Measurements from ENCODE around the gene TMEM127.

DNA sequence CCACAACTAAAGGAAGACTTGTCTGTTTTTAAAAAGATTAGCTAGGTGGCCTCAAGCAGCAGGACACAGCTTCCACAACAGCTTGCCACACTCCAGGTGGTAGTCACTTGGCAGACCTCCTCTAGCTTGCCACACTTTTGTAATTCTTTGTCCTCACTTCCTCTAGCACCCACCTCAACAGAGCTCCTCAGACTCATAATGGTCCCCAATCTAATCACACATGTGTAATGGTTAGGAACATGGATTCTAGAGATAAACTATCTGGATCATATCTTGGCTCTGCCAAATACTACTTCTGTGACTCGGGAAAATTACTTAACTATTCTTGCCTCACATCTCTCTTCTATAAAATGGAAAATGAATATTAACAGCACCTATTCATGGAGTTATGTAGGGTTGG, 36.1 kb upstream of the TMEM127 start:
- TF ChIP-seq FOXM1 (IDR thresholded peaks at IDR 0.05; ENCODE audit: borderline replicate concordance) (no peak), BHLHE40 (IDR thresholded peaks at IDR 0.05; ENCODE audit: borderline replicate concordance) (no peak), SUZ12 (IDR thresholded peaks at IDR 0.05) (no peak), SP1 (IDR thresholded peaks at IDR 0.05) (no peak), TARDBP (IDR thresholded peaks at IDR 0.05) (no peak), FOXK2 (IDR thresholded peaks at IDR 0.05) (no peak), HDGF (IDR thresholded peaks at IDR 0.05; ENCODE audit: borderline replicate concordance) (no peak)
- TF ChIP-seq, protein P1, sequence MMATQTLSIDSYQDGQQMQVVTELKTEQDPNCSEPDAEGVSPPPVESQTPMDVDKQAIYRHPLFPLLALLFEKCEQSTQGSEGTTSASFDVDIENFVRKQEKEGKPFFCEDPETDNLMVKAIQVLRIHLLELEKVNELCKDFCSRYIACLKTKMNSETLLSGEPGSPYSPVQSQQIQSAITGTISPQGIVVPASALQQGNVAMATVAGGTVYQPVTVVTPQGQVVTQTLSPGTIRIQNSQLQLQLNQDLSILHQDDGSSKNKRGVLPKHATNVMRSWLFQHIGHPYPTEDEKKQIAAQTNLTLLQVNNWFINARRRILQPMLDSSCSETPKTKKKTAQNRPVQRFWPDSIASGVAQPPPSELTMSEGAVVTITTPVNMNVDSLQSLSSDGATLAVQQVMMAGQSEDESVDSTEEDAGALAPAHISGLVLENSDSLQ (IDR thresholded peaks at IDR 0.05): no peak
